GM23338 (cell line): ENCODE measurements around the gene SOD3. TPM values are rescaled to one million over a fixed set of nuclear protein-coding genes. Genes with fewer than 3 reads are reported as not detected.
A peak's percentile ranks its signal among the peaks of the same experiment; 100 is the strongest.

ENCODE experiments used
- ATAC-seq: fragments of 200-7000 bp; cut with Tn5 transposase; 3 replicates; pipeline ENCODE4 v1.9.1; 2020
- DNase-seq: peaks from one replicate; pipeline ENCODE4 v3.0.0-alpha.2; 2015; ENCODE audit warnings: low spot score
- H2AFZ ChIP-seq: fragments of 200-600 bp; sonication (generic); 2 replicates; pipeline ENCODE4 v1.8.0; 2016; ENCODE audit warnings: antibody characterized with exemption, mild to moderate bottlenecking, moderate library complexity
- H3F3A ChIP-seq: fragments of 200-600 bp; sonication (generic); replicated peaks from 2 replicates; pipeline ENCODE4 v1.8.0; 2017; ENCODE audit warnings: antibody characterized with exemption, mixed run types, low read depth
- H3K27ac ChIP-seq: fragments of 200-600 bp; sonication (generic); 2 replicates; pipeline ENCODE4 v1.6.1; 2016; ENCODE audit warnings: low read depth
- H3K27me3 ChIP-seq: fragments of 200-600 bp; sonication (generic); 2 replicates; pipeline ENCODE4 v1.8.0; 2016; ENCODE audit warnings: mild to moderate bottlenecking, mixed run types, moderate library complexity; ENCODE audit not compliant: insufficient read depth
- H3K36me3 ChIP-seq: fragments of 200-600 bp; sonication (generic); 2 replicates; pipeline ENCODE4 v1.8.0; 2016; ENCODE audit warnings: mild to moderate bottlenecking; ENCODE audit not compliant: insufficient read depth
- H3K4me1 ChIP-seq: fragments of 200-600 bp; sonication (generic); 2 replicates; pipeline ENCODE4 v1.8.0; 2016; ENCODE audit warnings: mild to moderate bottlenecking, moderate library complexity; ENCODE audit not compliant: insufficient read depth
- H3K4me2 ChIP-seq: fragments of 200-600 bp; sonication (generic); 2 replicates; pipeline ENCODE4 v1.7.1; 2017; ENCODE audit warnings: mixed run types
- H3K4me3 ChIP-seq: fragments of 200-600 bp; sonication (generic); 2 replicates; pipeline ENCODE4 v1.6.1; 2016; ENCODE audit warnings: mixed run types
- H3K79me2 ChIP-seq: fragments of 200-600 bp; sonication (generic); replicated peaks from 2 replicates; pipeline ENCODE4 v1.8.0; 2017; ENCODE audit warnings: mild to moderate bottlenecking; ENCODE audit not compliant: insufficient read depth
- H3K9me2 ChIP-seq: fragments of 200-600 bp; sonication (generic); 2 replicates; pipeline ENCODE4 v1.8.0; 2017; ENCODE audit not compliant: insufficient read depth
- H4K20me1 ChIP-seq: fragments of 200-600 bp; sonication (generic); replicated peaks from 2 replicates; pipeline ENCODE4 v1.8.0; 2017; ENCODE audit warnings: mild to moderate bottlenecking; ENCODE audit not compliant: insufficient read depth
- H3K27ac Mint-ChIP-seq: 2 replicates; pipeline ENCODE4 v1.8.0; 2020; ENCODE audit warnings: inconsistent platforms, mild to moderate bottlenecking, moderate library complexity, mixed read lengths
- H3K27me3 Mint-ChIP-seq: 3 replicates; pipeline ENCODE4 v1.8.0; 2022; ENCODE audit warnings: low read depth, mild to moderate bottlenecking, moderate library complexity, mixed read lengths, inconsistent platforms; ENCODE audit not compliant: insufficient read depth, poor library complexity
- H3K36me3 Mint-ChIP-seq: 3 replicates; pipeline ENCODE4 v1.8.0; 2021; ENCODE audit warnings: low read depth, mild to moderate bottlenecking, inconsistent platforms, moderate library complexity, mixed read lengths
- H3K4me1 Mint-ChIP-seq: 3 replicates; pipeline ENCODE4 v1.8.0; 2020; ENCODE audit warnings: mild to moderate bottlenecking, inconsistent platforms, mixed read lengths
- H3K4me3 Mint-ChIP-seq: 3 replicates; pipeline ENCODE4 v1.8.0; 2021; ENCODE audit warnings: moderate library complexity, mild to moderate bottlenecking, inconsistent platforms, mixed read lengths
- H3K9me3 Mint-ChIP-seq: 3 replicates; pipeline ENCODE4 v1.8.0; 2020; ENCODE audit warnings: moderate library complexity, mild to moderate bottlenecking, inconsistent platforms, mixed read lengths
- JUNB ChIP-seq: IDR thresholded peaks from one replicate; pipeline ENCODE4 v1.6.1; 2016; ENCODE audit warnings: antibody characterized with exemption; ENCODE audit not compliant: unreplicated experiment
- REST ChIP-seq: IDR thresholded peaks from one replicate; pipeline ENCODE4 v1.6.1; 2018; ENCODE audit warnings: antibody characterized with exemption; ENCODE audit not compliant: unreplicated experiment
- ZNF331 ChIP-seq: fragments of 250-450 bp; sonication (Bioruptor Pico); IDR thresholded peaks from 2 replicates; pipeline ENCODE4 v1.5.0; 2020; ENCODE audit warnings: low read depth, mild to moderate bottlenecking, moderate library complexity
- ZNF462 ChIP-seq: fragments of 250-450 bp; sonication (Bioruptor Pico); IDR thresholded peaks from 2 replicates; pipeline ENCODE4 v1.5.0; 2020; ENCODE audit warnings: mild to moderate bottlenecking, moderate library complexity
- polyA plus RNA-seq: library from polyadenylated mRNA; unstranded; fragments of >200 nt; fragmentation: Nextera tagmentation; extraction: Ambion mirVana; gene quantifications from 2 replicates; pipeline ENCODE4 v1.2.1, GENCODE V29; 2016
- total RNA-seq: library from RNA; depleted of rRNA; stranded (reverse); fragments of >200 nt; shearing (Covaris generic); gene quantifications from 2 replicates; pipeline ENCODE4 v1.2.3, GENCODE V29; 2014

SOD3 gene
- total and polyA plus RNA-seq, 2 experiments from 2014 or later = 7.5 to 11.8 TPM

DNA sequence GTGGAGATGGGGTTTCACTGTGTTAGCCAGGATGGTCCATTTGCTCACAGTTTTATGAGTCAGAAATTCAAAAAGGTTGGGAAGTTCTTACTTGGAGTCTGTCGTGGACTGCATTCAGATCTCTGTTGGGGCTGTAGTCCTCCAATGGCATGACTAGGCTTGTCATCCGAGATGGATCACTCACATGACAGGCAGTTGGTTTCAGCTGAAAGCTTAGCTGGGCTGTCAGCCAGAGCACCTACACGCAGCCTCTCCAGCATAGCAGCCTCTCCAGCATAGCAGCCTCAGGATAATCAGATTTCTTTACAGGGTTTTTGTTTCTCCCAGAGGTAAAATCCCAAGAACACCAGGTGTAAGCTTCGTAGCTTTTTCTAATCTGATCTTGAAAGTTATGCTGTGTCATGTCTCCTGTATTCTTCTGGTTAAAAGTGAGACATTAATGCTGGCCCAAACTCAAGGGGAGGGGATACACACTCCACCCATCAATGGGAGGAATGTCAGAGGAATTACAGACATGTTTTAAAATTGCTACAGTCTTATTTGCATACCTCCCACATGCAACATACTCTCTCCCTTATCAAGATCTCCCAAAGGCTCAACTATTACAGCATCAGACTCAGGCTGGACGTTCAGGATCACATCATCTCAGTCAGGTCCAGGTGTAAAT is 31.6 kb upstream of the SOD3 start (continued):
- TF ChIP-seq ZNF462 (CRISPR knock-in tag) = no peak
- TF ChIP-seq JUNB = no peak

DNA sequence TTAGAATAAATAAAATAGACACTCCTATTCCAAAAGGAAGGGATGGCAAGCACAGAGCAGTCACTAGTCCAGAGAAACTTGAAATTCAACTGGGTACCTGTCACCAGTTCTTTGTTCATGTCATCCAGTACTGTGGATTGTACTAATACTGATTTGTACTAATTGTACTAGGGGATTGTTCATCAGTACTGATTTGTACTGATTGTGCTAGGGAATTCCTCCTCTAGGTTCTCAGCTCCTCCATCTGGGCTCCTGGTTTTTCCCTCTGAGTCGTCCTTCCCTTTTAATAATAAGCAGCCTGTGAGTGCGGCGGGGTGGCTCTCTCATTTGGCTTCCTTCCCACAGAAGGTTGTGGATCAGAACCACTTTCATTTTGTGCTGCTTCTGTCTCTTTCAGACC is 31.0 kb upstream of the SOD3 start:
- H2AFZ ChIP-seq = peak overlapping the region; percentile 18; the same call in 1 of the 2 replicates
- H3K27ac ChIP-seq = no peak overlapping the region
- Mint-ChIP-seq H3K27me3 (no peaks in the 10 kb centered on the region), H3K9me3 (no peaks in the 10 kb centered on the region), H3K4me1 (peaks cover 7% of the 10 kb centered on the region), H3K27ac (no peak overlapping the region), H3K36me3 (no peaks in the 10 kb centered on the region), H3K4me3 (no peak overlapping the region)
- no peaks in the 10 kb centered on the region for H3K27me3 ChIP-seq
- H3K79me2 ChIP-seq = no peaks in the 10 kb centered on the region
- ATAC-seq = no peak
- no peak overlapping the region for H3K4me2 ChIP-seq
- H3K36me3 ChIP-seq = no peaks in the 10 kb centered on the region
- H3K4me1 ChIP-seq = no peaks in the 10 kb centered on the region
- peaks cover 13% of the 10 kb centered on the region for H3K9me2 ChIP-seq
- no peak overlapping the region for H3K4me3 ChIP-seq
- no peaks in the 10 kb centered on the region for H3F3A ChIP-seq
- H4K20me1 ChIP-seq = no peaks in the 10 kb centered on the region
- DNase-seq = no peak
- TF ChIP-seq ZNF462 (CRISPR knock-in tag) = no peak
- TF ChIP-seq JUNB = no peak
- no peak for TF ChIP-seq REST
- no peak for TF ChIP-seq ZNF331 (CRISPR knock-in tag)
